WTC11 (cell line): ENCODE measurements around the gene HHIPL1.

ENCODE experiments used
- CTCF ChIP-seq: fragments of 200-600 bp; IDR thresholded peaks from 2 replicates; pipeline ENCODE4 v1.8.0; 2022; ENCODE audit warnings: antibody characterized with exemption
- ELF4 ChIP-seq: sonication (generic); formaldehyde crosslinking; IDR thresholded peaks from 2 replicates; pipeline ENCODE4 v1.8.1; 2022; ENCODE audit warnings: low read depth, mild to moderate bottlenecking, moderate library complexity, missing genetic modification reagents
- HMGXB4 ChIP-seq: sonication (generic); formaldehyde crosslinking; IDR thresholded peaks from 2 replicates; pipeline ENCODE4 v1.8.1; 2023; ENCODE audit warnings: mild to moderate bottlenecking, moderate library complexity, missing genetic modification reagents
- SMAD4 ChIP-seq: sonication (generic); formaldehyde crosslinking; IDR thresholded peaks from 2 replicates; pipeline ENCODE4 v1.8.0; 2022; ENCODE audit warnings: mild to moderate bottlenecking, missing genetic modification reagents

DNA sequence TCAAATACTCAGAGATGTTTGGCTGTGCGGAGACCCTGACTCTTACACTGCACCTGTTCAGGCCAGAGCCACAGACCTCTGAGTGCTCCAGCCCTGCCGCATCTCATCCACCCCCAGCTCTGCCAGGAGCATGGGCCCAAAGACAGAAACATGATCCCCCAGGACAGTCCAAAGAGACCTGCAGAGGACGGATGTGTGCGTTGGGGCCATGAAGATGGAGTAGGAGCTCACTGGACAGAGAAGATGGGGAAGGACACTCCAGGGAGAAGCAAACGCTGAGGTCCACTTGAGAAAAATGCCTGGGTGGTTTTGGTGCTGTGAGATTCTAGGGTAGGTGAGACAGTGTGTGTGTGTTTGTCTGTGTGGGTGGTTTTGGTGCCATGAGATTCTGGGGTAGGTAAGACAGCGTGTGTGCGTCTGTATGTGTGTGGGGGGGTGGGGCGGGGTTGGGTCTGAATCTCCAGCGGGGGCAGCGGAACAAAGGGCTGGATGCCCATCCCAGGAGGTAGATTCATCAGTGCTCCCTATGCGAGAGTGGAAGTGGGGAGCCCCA lies 818 bp upstream of the HHIPL1 start:
- no peak for TF ChIP-seq ELF4 (CRISPR knock-in tag)
- TF ChIP-seq CTCF = no peak
- TF ChIP-seq HMGXB4 (CRISPR knock-in tag) = no peak
- TF ChIP-seq SMAD4 (CRISPR knock-in tag) = no peak
